ENCODE results near the gene MED16. TPM values are rescaled to one million over a fixed set of nuclear protein-coding genes. Genes with fewer than 3 reads are reported as not detected.

MED16 gene
- 68.9 TPM for polyA plus RNA-seq (2013, experiment 1 of 4)
- 79.3 TPM for polyA plus RNA-seq (2013, experiment 2 of 4)
- polyA plus RNA-seq (2013, experiment 3 of 4) = 66.9 TPM
- 63.3 TPM for polyA plus RNA-seq (2013, experiment 4 of 4)

GRCh38 chr19:892894-893689 lies at the start of gene MED16, which contains the start of gene RNU6-9:
Gene MED16 (minus strand): TSS chr19:893187. CDS start chr19:891131, 2,056 bp downstream.
Gene RNU6-9 (plus strand): TSS chr19:893484.
- Histone ChIP-seq H3K9me3 (ENCODE audit: control insufficient read depth, low read length) (no peaks in the 10 kb centered on the region), H3K4me3 (ENCODE audit: insufficient read depth, low read depth, low read length) (peak within 1 kb of the TSS; percentile 89), H3K36me3 (ENCODE audit: control insufficient read depth, insufficient read depth, low read length) (peaks cover 13% of the 10 kb centered on the region), H3K27me3 (ENCODE audit: control insufficient read depth, insufficient read depth, low read length, poor library complexity, severe bottlenecking) (no peaks in the 10 kb centered on the region), H3K4me1 (ENCODE audit: control insufficient read depth, insufficient read depth, low read length) (no peaks in the 10 kb centered on the region), H3K27ac (ENCODE audit: insufficient read depth, low read depth, low read length, poor library complexity, severe bottlenecking) (peak within 1 kb of the TSS; percentile 94)
- 2% methylated on average over 64 to 69 of the region's 69 CpGs for WGBS, 2 experiments

- 93 to 94% methylated on average over 32 of the region's 32 CpGs for WGBS, 2 experiments
- H3K27ac ChIP-seq (ENCODE audit: insufficient read depth, low read depth, low read length, poor library complexity, severe bottlenecking) = no peak overlapping the region
- no peaks in the 10 kb centered on the region for H3K27me3 ChIP-seq (ENCODE audit: control insufficient read depth, insufficient read depth, low read length, poor library complexity, severe bottlenecking)
- peaks cover 17% of the 10 kb centered on the region for H3K36me3 ChIP-seq (ENCODE audit: control insufficient read depth, insufficient read depth, low read length)
- H3K4me3 ChIP-seq (ENCODE audit: insufficient read depth, low read depth, low read length) = no peak overlapping the region
- H3K9me3 ChIP-seq (ENCODE audit: control insufficient read depth, low read length) = no peaks in the 10 kb centered on the region
- H3K4me1 ChIP-seq (ENCODE audit: control insufficient read depth, insufficient read depth, low read length) = no peaks in the 10 kb centered on the region
Measured at GRCh38 chr19:942133-942645, 49.2 kb upstream of the MED16 start.

GRCh38 chr19:941292-942132 lies 48.5 kb upstream of the MED16 start:
- Histone ChIP-seq H3K27me3 (ENCODE audit: control insufficient read depth, insufficient read depth, low read length, poor library complexity, severe bottlenecking) (no peaks in the 10 kb centered on the region), H3K27ac (ENCODE audit: insufficient read depth, low read depth, low read length, poor library complexity, severe bottlenecking) (no peak overlapping the region), H3K9me3 (ENCODE audit: control insufficient read depth, low read length) (no peaks in the 10 kb centered on the region), H3K36me3 (ENCODE audit: control insufficient read depth, insufficient read depth, low read length) (peaks cover 18% of the 10 kb centered on the region), H3K4me1 (ENCODE audit: control insufficient read depth, insufficient read depth, low read length) (no peaks in the 10 kb centered on the region), H3K4me3 (ENCODE audit: insufficient read depth, low read depth, low read length) (no peak overlapping the region)
- 92 to 93% methylated on average over 45 of the region's 45 CpGs for WGBS, 2 experiments

GRCh38 chr19:940591-941291 lies 47.8 kb upstream of the MED16 start:
- Histone ChIP-seq H3K36me3 (ENCODE audit: control insufficient read depth, insufficient read depth, low read length) (peaks cover 18% of the 10 kb centered on the region), H3K27me3 (ENCODE audit: control insufficient read depth, insufficient read depth, low read length, poor library complexity, severe bottlenecking) (no peaks in the 10 kb centered on the region), H3K27ac (ENCODE audit: insufficient read depth, low read depth, low read length, poor library complexity, severe bottlenecking) (no peak overlapping the region), H3K9me3 (ENCODE audit: control insufficient read depth, low read length) (no peaks in the 10 kb centered on the region), H3K4me1 (ENCODE audit: control insufficient read depth, insufficient read depth, low read length) (no peaks in the 10 kb centered on the region), H3K4me3 (ENCODE audit: insufficient read depth, low read depth, low read length) (no peak overlapping the region)
- 96% methylated on average over 64 of the region's 64 CpGs for WGBS, 2 experiments

GRCh38 chr19:939922-940321 lies 46.9 kb upstream of the MED16 start:
- H3K27ac ChIP-seq (ENCODE audit: insufficient read depth, low read depth, low read length, poor library complexity, severe bottlenecking) = no peak overlapping the region
- no peaks in the 10 kb centered on the region for H3K27me3 ChIP-seq (ENCODE audit: control insufficient read depth, insufficient read depth, low read length, poor library complexity, severe bottlenecking)
- H3K4me3 ChIP-seq (ENCODE audit: insufficient read depth, low read depth, low read length) = no peak overlapping the region
- H3K4me1 ChIP-seq (ENCODE audit: control insufficient read depth, insufficient read depth, low read length) = no peaks in the 10 kb centered on the region
- H3K9me3 ChIP-seq (ENCODE audit: control insufficient read depth, low read length) = no peaks in the 10 kb centered on the region
- H3K36me3 ChIP-seq (ENCODE audit: control insufficient read depth, insufficient read depth, low read length) = peaks cover 22% of the 10 kb centered on the region
- 97% methylated on average over 7 of the region's 7 CpGs for WGBS, 2 experiments

GRCh38 chr19:939439-939838 lies 46.5 kb upstream of the MED16 start:
- H3K9me3 ChIP-seq (ENCODE audit: control insufficient read depth, low read length) = no peaks in the 10 kb centered on the region
- H3K4me1 ChIP-seq (ENCODE audit: control insufficient read depth, insufficient read depth, low read length) = no peaks in the 10 kb centered on the region
- H3K36me3 ChIP-seq (ENCODE audit: control insufficient read depth, insufficient read depth, low read length) = peaks cover 22% of the 10 kb centered on the region
- no peak overlapping the region for H3K4me3 ChIP-seq (ENCODE audit: insufficient read depth, low read depth, low read length)
- WGBS, 2 experiments = 95 to 97% methylated on average over 22 of the region's 22 CpGs
- no peak overlapping the region for H3K27ac ChIP-seq (ENCODE audit: insufficient read depth, low read depth, low read length, poor library complexity, severe bottlenecking)
- H3K27me3 ChIP-seq (ENCODE audit: control insufficient read depth, insufficient read depth, low read length, poor library complexity, severe bottlenecking) = no peaks in the 10 kb centered on the region

- Histone ChIP-seq H3K4me1 (ENCODE audit: control insufficient read depth, insufficient read depth, low read length) (peaks cover 4% of the 10 kb centered on the region), H3K4me3 (ENCODE audit: insufficient read depth, low read depth, low read length) (no peak overlapping the region), H3K27ac (ENCODE audit: insufficient read depth, low read depth, low read length, poor library complexity, severe bottlenecking) (no peak overlapping the region), H3K9me3 (ENCODE audit: control insufficient read depth, low read length) (no peaks in the 10 kb centered on the region), H3K27me3 (ENCODE audit: control insufficient read depth, insufficient read depth, low read length, poor library complexity, severe bottlenecking) (no peaks in the 10 kb centered on the region), H3K36me3 (ENCODE audit: control insufficient read depth, insufficient read depth, low read length) (peaks cover 22% of the 10 kb centered on the region)
- WGBS, 2 experiments = 92 to 93% methylated on average over 23 of the region's 23 CpGs
Measured at GRCh38 chr19:938233-938923, 45.4 kb upstream of the MED16 start.

GRCh38 chr19:937259-937694 lies 44.3 kb upstream of the MED16 start:
- H3K27ac ChIP-seq (ENCODE audit: insufficient read depth, low read depth, low read length, poor library complexity, severe bottlenecking) = no peak overlapping the region
- H3K9me3 ChIP-seq (ENCODE audit: control insufficient read depth, low read length) = no peaks in the 10 kb centered on the region
- 95 to 96% methylated on average over 16 of the region's 16 CpGs for WGBS, 2 experiments
- peaks cover 26% of the 10 kb centered on the region for H3K36me3 ChIP-seq (ENCODE audit: control insufficient read depth, insufficient read depth, low read length)
- no peak overlapping the region for H3K4me3 ChIP-seq (ENCODE audit: insufficient read depth, low read depth, low read length)
- peaks cover 15% of the 10 kb centered on the region for H3K4me1 ChIP-seq (ENCODE audit: control insufficient read depth, insufficient read depth, low read length)
- no peaks in the 10 kb centered on the region for H3K27me3 ChIP-seq (ENCODE audit: control insufficient read depth, insufficient read depth, low read length, poor library complexity, severe bottlenecking)

GRCh38 chr19:936175-936546 lies 43.2 kb upstream of the MED16 start:
- peaks cover 29% of the 10 kb centered on the region for H3K36me3 ChIP-seq (ENCODE audit: control insufficient read depth, insufficient read depth, low read length)
- H3K27me3 ChIP-seq (ENCODE audit: control insufficient read depth, insufficient read depth, low read length, poor library complexity, severe bottlenecking) = no peaks in the 10 kb centered on the region
- WGBS, 2 experiments = 90 to 91% methylated on average over 10 of the region's 10 CpGs
- no peaks in the 10 kb centered on the region for H3K9me3 ChIP-seq (ENCODE audit: control insufficient read depth, low read length)
- H3K27ac ChIP-seq (ENCODE audit: insufficient read depth, low read depth, low read length, poor library complexity, severe bottlenecking) = no peak overlapping the region
- peaks cover 17% of the 10 kb centered on the region for H3K4me1 ChIP-seq (ENCODE audit: control insufficient read depth, insufficient read depth, low read length)
- no peak overlapping the region for H3K4me3 ChIP-seq (ENCODE audit: insufficient read depth, low read depth, low read length)
